ENCODE data around the gene STT3A.

- no peak for TF ChIP-seq CTCF (IDR thresholded peaks at IDR 0.05; ENCODE audit: low read length)
- TF ChIP-seq EZH2phosphoT487 (IDR thresholded peaks at IDR 0.05; ENCODE audit: low read length): no peak
These were observed 16.9 kb downstream of the STT3A start for GRCh38 chr11:125609545-125609944.
